WTC11 (cell line): ENCODE measurements around the gene ZMYND11. TPM values are rescaled to one million over a fixed set of nuclear protein-coding genes. Genes with fewer than 3 reads are reported as not detected.

Experiments used
- ATAC-seq: fragments of 200-7000 bp; cut with Tn5 transposase; 2 replicates; pipeline ENCODE4 v1.10.0; 2021; ENCODE audit warnings: mild to moderate bottlenecking, moderate library complexity
- CTCF ChIA-PET: fragments of 300-600 bp; sonication (Branson Sonifier 250); formaldehyde crosslinking; loops from one replicate; lab custom pipeline; 2021; ENCODE audit warnings: antibody characterized with exemption; lab: Charles Lee
- POLR2A ChIA-PET: fragments of 350-600 bp; sonication (Branson Sonifier 250); formaldehyde crosslinking; loops from one replicate; lab custom pipeline; 2021; ENCODE audit warnings: antibody characterized with exemption; lab: Charles Lee
- DNase-seq: peaks from one replicate; pipeline ENCODE4 v3.0.0; 2021; ENCODE audit warnings: low spot score
- H3K27ac Mint-ChIP-seq: 2 replicates; pipeline ENCODE4 v1.8.0; 2021; ENCODE audit warnings: mixed read lengths
- H3K27me3 Mint-ChIP-seq: 2 replicates; pipeline ENCODE4 v1.8.0; 2021; ENCODE audit warnings: low read depth, mild to moderate bottlenecking, moderate library complexity, mixed read lengths
- H3K36me3 Mint-ChIP-seq: 2 replicates; pipeline ENCODE4 v1.8.0; 2021; ENCODE audit warnings: mixed read lengths
- H3K4me1 Mint-ChIP-seq: 2 replicates; pipeline ENCODE4 v1.8.0; 2022; ENCODE audit warnings: mixed read lengths
- H3K4me3 Mint-ChIP-seq: 2 replicates; pipeline ENCODE4 v1.8.0; 2021; ENCODE audit warnings: mild to moderate bottlenecking, moderate library complexity, mixed read lengths
- H3K9me3 Mint-ChIP-seq: 2 replicates; pipeline ENCODE4 v1.8.0; 2021; ENCODE audit warnings: mixed read lengths
- ATF6 ChIP-seq: sonication (generic); formaldehyde crosslinking; IDR thresholded peaks from 2 replicates; pipeline ENCODE4 v1.8.1; 2023; ENCODE audit warnings: mild to moderate bottlenecking, missing genetic modification reagents
- CREB1 ChIP-seq: sonication (generic); formaldehyde crosslinking; IDR thresholded peaks from 2 replicates; pipeline ENCODE4 v1.8.0; 2023; ENCODE audit warnings: mild to moderate bottlenecking, missing genetic modification reagents
- E2F5 ChIP-seq: sonication (generic); formaldehyde crosslinking; IDR thresholded peaks from 2 replicates; pipeline ENCODE4 v1.8.1; 2022; ENCODE audit warnings: mild to moderate bottlenecking, moderate library complexity, missing genetic modification reagents
- ESRRA ChIP-seq: sonication (generic); formaldehyde crosslinking; IDR thresholded peaks from 2 replicates; pipeline ENCODE4 v1.8.1; 2022; ENCODE audit warnings: mild to moderate bottlenecking, missing genetic modification reagents, borderline replicate concordance
- ETV6 ChIP-seq: sonication (generic); formaldehyde crosslinking; IDR thresholded peaks from 2 replicates; pipeline ENCODE4 v1.8.1; 2022; ENCODE audit warnings: mild to moderate bottlenecking, missing genetic modification reagents
- GRHL2 ChIP-seq: fragments of 250-450 bp; sonication (Bioruptor Pico); IDR thresholded peaks from 2 replicates; pipeline ENCODE4 v1.8.0; 2022; ENCODE audit warnings: mild to moderate bottlenecking, moderate library complexity; ENCODE audit not compliant: insufficient replicate concordance, severe bottlenecking
- HMGA2 ChIP-seq: fragments of 250-450 bp; sonication (Bioruptor Pico); IDR thresholded peaks from 2 replicates; pipeline ENCODE4 v1.4.0; 2021; ENCODE audit warnings: mild to moderate bottlenecking, moderate library complexity
- IRF1 ChIP-seq: sonication (generic); formaldehyde crosslinking; IDR thresholded peaks from 2 replicates; pipeline ENCODE4 v1.8.0; 2023; ENCODE audit warnings: missing genetic modification reagents
- JUN ChIP-seq: sonication (generic); formaldehyde crosslinking; IDR thresholded peaks from 2 replicates; pipeline ENCODE4 v1.8.0; 2023; ENCODE audit warnings: mild to moderate bottlenecking, missing genetic modification reagents
- NFE2L1 ChIP-seq: sonication (generic); formaldehyde crosslinking; IDR thresholded peaks from 2 replicates; pipeline ENCODE4 v1.8.1; 2023; ENCODE audit warnings: missing genetic modification reagents
- RELA ChIP-seq: sonication (generic); formaldehyde crosslinking; IDR thresholded peaks from 2 replicates; pipeline ENCODE4 v1.8.1; 2022; ENCODE audit warnings: missing genetic modification reagents, mild to moderate bottlenecking, borderline replicate concordance
- SMAD4 ChIP-seq: sonication (generic); formaldehyde crosslinking; IDR thresholded peaks from 2 replicates; pipeline ENCODE4 v1.8.0; 2022; ENCODE audit warnings: mild to moderate bottlenecking, missing genetic modification reagents
- SOX15 ChIP-seq: fragments of 250-450 bp; sonication (Bioruptor Pico); IDR thresholded peaks from 2 replicates; pipeline ENCODE4 v1.9.0; 2021; ENCODE audit warnings: mild to moderate bottlenecking
- SP1 ChIP-seq: sonication (generic); formaldehyde crosslinking; conservative IDR thresholded peaks from 2 replicates; pipeline ENCODE4 v1.8.1; 2022; ENCODE audit warnings: missing genetic modification reagents
- ZMAT4 ChIP-seq: fragments of 250-450 bp; sonication (Bioruptor Pico); IDR thresholded peaks from 2 replicates; pipeline ENCODE4 v1.9.0; 2021; ENCODE audit warnings: mild to moderate bottlenecking
- ZNF138 ChIP-seq: sonication (generic); formaldehyde crosslinking; conservative IDR thresholded peaks from 2 replicates; pipeline ENCODE4 v1.8.1; 2022; ENCODE audit warnings: mild to moderate bottlenecking, moderate library complexity, missing genetic modification reagents
- ZNF232 ChIP-seq: sonication (generic); formaldehyde crosslinking; IDR thresholded peaks from 2 replicates; pipeline ENCODE4 v1.8.0; 2022; ENCODE audit warnings: mild to moderate bottlenecking, missing genetic modification reagents
- ZNF416 ChIP-seq: fragments of 250-450 bp; sonication (Bioruptor Pico); IDR thresholded peaks from 2 replicates; pipeline ENCODE4 v1.9.0; 2021; ENCODE audit warnings: mild to moderate bottlenecking, inconsistent platforms
- ZNF671 ChIP-seq: fragments of 250-450 bp; sonication (Bioruptor Pico); IDR thresholded peaks from 2 replicates; pipeline ENCODE4 v1.8.0; 2021; ENCODE audit warnings: mild to moderate bottlenecking
- total RNA-seq: library from RNA; stranded (reverse); gene quantifications from 3 replicates; pipeline ENCODE4 v1.2.3, GENCODE V29; 2021
- TF ChIP-seq, protein P1 (sequence below): fragments of 250-450 bp; sonication (Bioruptor Pico); IDR thresholded peaks from 2 replicates; pipeline ENCODE4 v1.9.0; 2021; ENCODE audit warnings: mild to moderate bottlenecking, borderline replicate concordance
- TF ChIP-seq, protein P2 (sequence below): sonication (generic); formaldehyde crosslinking; IDR thresholded peaks from 2 replicates; pipeline ENCODE4 v1.8.1; 2023; ENCODE audit warnings: mild to moderate bottlenecking, missing genetic modification reagents, moderate library complexity
- TF ChIP-seq, protein P3 (sequence below): sonication (generic); formaldehyde crosslinking; IDR thresholded peaks from 2 replicates; pipeline ENCODE4 v1.8.0; 2022; ENCODE audit warnings: mild to moderate bottlenecking, missing genetic modification reagents
- TF ChIP-seq, protein P4 (sequence below): fragments of 200-600 bp; IDR thresholded peaks from 2 replicates; pipeline ENCODE4 v1.8.0; 2022; ENCODE audit warnings: antibody characterized with exemption

The ZMYND11 gene
- total RNA-seq, 1 experiment from 2014 or later: 22.3 TPM

DNA sequence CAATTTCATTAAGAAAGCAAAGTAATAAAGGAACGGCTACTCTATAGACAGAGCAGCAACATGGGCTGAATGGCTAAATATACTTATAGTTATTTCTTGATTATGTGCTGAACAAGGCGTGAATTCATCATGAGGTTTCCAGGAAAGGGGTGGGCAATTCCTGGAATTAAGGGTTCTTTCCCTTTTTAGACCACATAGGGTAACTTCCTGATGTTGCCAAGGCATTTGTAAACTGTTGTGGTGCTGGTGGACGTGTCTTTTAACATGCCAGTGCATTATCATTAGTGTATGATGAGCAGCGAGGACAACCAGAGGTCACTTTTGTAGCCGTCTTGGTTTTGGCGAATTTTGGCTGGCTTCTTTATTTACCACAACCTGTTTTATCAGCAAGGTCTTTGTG lies 28.5 kb upstream of the ZMYND11 start (continued):
- TF ChIP-seq IRF1 (CRISPR knock-in tag) (no peak), ZNF416 (CRISPR knock-in tag) (no peak), HMGA2 (CRISPR knock-in tag) (no peak)
- TF ChIP-seq, protein P1, sequence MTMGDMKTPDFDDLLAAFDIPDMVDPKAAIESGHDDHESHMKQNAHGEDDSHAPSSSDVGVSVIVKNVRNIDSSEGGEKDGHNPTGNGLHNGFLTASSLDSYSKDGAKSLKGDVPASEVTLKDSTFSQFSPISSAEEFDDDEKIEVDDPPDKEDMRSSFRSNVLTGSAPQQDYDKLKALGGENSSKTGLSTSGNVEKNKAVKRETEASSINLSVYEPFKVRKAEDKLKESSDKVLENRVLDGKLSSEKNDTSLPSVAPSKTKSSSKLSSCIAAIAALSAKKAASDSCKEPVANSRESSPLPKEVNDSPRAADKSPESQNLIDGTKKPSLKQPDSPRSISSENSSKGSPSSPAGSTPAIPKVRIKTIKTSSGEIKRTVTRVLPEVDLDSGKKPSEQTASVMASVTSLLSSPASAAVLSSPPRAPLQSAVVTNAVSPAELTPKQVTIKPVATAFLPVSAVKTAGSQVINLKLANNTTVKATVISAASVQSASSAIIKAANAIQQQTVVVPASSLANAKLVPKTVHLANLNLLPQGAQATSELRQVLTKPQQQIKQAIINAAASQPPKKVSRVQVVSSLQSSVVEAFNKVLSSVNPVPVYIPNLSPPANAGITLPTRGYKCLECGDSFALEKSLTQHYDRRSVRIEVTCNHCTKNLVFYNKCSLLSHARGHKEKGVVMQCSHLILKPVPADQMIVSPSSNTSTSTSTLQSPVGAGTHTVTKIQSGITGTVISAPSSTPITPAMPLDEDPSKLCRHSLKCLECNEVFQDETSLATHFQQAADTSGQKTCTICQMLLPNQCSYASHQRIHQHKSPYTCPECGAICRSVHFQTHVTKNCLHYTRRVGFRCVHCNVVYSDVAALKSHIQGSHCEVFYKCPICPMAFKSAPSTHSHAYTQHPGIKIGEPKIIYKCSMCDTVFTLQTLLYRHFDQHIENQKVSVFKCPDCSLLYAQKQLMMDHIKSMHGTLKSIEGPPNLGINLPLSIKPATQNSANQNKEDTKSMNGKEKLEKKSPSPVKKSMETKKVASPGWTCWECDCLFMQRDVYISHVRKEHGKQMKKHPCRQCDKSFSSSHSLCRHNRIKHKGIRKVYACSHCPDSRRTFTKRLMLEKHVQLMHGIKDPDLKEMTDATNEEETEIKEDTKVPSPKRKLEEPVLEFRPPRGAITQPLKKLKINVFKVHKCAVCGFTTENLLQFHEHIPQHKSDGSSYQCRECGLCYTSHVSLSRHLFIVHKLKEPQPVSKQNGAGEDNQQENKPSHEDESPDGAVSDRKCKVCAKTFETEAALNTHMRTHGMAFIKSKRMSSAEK: no peak

DNA sequence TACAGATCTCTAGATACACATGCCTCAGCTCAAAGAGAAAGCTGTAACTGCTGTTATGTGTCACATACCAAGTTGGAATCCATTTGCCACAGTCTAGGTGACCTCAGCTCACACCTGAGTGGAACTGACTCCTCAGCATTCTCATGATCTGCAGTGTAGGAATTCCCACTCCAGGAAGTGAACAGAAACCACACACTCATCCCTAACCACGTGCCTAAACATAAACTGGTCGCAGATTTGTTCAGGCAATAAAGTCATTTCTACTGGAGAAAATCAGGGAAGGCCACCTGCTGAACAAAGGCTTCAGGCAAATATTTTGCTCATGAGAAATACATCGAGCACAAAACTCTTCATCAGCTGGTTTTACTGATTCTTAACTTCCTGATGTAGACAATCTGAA lies 23.0 kb upstream of the ZMYND11 start:
- peaks cover 3% of the 10 kb centered on the region; the same call in 1 of the 2 replicates for H3K36me3 Mint-ChIP-seq
- DNase-seq (no peak), ATAC-seq (no peak)
- H3K9me3 Mint-ChIP-seq: peaks cover 9% of the 10 kb centered on the region
- TF ChIP-seq RELA (no peak), ESRRA (no peak), SMAD4 (CRISPR knock-in tag) (no peak), NFE2L1 (CRISPR knock-in tag) (no peak), ZNF416 (CRISPR knock-in tag) (no peak), ETV6 (no peak), SP1 (CRISPR knock-in tag) (no peak), ZNF232 (CRISPR knock-in tag) (no peak), ZNF138 (CRISPR knock-in tag) (no peak), ZNF671 (CRISPR knock-in tag) (no peak), SOX15 (CRISPR knock-in tag) (no peak), E2F5 (CRISPR knock-in tag) (no peak), CREB1 (CRISPR knock-in tag) (no peak), GRHL2 (no peak), JUN (CRISPR knock-in tag) (no peak), ATF6 (CRISPR knock-in tag) (no peak), ZMAT4 (CRISPR knock-in tag) (no peak)
- TF ChIP-seq, protein P2, sequence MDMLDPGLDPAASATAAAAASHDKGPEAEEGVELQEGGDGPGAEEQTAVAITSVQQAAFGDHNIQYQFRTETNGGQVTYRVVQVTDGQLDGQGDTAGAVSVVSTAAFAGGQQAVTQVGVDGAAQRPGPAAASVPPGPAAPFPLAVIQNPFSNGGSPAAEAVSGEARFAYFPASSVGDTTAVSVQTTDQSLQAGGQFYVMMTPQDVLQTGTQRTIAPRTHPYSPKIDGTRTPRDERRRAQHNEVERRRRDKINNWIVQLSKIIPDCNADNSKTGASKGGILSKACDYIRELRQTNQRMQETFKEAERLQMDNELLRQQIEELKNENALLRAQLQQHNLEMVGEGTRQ (CRISPR knock-in tag): no peak
- TF ChIP-seq, protein P3, sequence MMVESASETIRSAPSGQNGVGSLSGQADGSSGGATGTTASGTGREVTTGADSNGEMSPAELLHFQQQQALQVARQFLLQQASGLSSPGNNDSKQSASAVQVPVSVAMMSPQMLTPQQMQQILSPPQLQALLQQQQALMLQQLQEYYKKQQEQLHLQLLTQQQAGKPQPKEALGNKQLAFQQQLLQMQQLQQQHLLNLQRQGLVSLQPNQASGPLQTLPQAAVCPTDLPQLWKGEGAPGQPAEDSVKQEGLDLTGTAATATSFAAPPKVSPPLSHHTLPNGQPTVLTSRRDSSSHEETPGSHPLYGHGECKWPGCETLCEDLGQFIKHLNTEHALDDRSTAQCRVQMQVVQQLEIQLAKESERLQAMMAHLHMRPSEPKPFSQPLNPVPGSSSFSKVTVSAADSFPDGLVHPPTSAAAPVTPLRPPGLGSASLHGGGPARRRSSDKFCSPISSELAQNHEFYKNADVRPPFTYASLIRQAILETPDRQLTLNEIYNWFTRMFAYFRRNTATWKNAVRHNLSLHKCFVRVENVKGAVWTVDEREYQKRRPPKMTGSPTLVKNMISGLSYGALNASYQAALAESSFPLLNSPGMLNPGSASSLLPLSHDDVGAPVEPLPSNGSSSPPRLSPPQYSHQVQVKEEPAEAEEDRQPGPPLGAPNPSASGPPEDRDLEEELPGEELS: no peak
- TF ChIP-seq, protein P4, sequence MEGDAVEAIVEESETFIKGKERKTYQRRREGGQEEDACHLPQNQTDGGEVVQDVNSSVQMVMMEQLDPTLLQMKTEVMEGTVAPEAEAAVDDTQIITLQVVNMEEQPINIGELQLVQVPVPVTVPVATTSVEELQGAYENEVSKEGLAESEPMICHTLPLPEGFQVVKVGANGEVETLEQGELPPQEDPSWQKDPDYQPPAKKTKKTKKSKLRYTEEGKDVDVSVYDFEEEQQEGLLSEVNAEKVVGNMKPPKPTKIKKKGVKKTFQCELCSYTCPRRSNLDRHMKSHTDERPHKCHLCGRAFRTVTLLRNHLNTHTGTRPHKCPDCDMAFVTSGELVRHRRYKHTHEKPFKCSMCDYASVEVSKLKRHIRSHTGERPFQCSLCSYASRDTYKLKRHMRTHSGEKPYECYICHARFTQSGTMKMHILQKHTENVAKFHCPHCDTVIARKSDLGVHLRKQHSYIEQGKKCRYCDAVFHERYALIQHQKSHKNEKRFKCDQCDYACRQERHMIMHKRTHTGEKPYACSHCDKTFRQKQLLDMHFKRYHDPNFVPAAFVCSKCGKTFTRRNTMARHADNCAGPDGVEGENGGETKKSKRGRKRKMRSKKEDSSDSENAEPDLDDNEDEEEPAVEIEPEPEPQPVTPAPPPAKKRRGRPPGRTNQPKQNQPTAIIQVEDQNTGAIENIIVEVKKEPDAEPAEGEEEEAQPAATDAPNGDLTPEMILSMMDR: no peak
- peaks cover 3% of the 10 kb centered on the region; the same call in 1 of the 2 replicates for H3K27me3 Mint-ChIP-seq
- peaks cover 5% of the 10 kb centered on the region for H3K4me1 Mint-ChIP-seq
- ChIA-PET CTCF (no interaction called here), POLR2A (no interaction called here)
- H3K27ac Mint-ChIP-seq: no peak overlapping the region
- no peak overlapping the region for H3K4me3 Mint-ChIP-seq
